CD4-positive, alpha-beta T cell treated with Interferon gamma for 1 hour (primary cell): Measurements from ENCODE around the gene AUTS2.
"Not testable (repeated sequence)": the region's sequence is repeated elsewhere in the genome, so short reads cannot be mapped to it uniquely, and the experiment has no call there.

Experiments
- DNase-seq: peaks from one replicate; pipeline ENCODE4 v3.0.0-alpha.2; 2020

Gene AUTS2

GRCh38 chr7:70344726-70345125 lies 746.5 kb downstream of the AUTS2 start:
- DNase-seq: no peak

- no peak for DNase-seq
These were observed 748.7 kb downstream of the AUTS2 start for GRCh38 chr7:70346844-70347462.

- DNase-seq: no peak
These were observed 749.4 kb downstream of the AUTS2 start for GRCh38 chr7:70347463-70348254.

- DNase-seq: no peak
These were observed 750.8 kb downstream of the AUTS2 start for GRCh38 chr7:70349031-70349430.

- DNase-seq: no peak
These were observed 751.5 kb downstream of the AUTS2 start for GRCh38 chr7:70349819-70350218.

- DNase-seq: no peak
These were observed 753.8 kb downstream of the AUTS2 start for GRCh38 chr7:70352088-70352487.

GRCh38 chr7:70352906-70353305 lies 754.6 kb downstream of the AUTS2 start:
- DNase-seq: no peak

- DNase-seq: no peak
These were observed 755.2 kb downstream of the AUTS2 start for GRCh38 chr7:70353330-70353945.

GRCh38 chr7:70353946-70354335 lies 755.7 kb downstream of the AUTS2 start:
- DNase-seq: no peak

GRCh38 chr7:70354409-70355169 lies 756.3 kb downstream of the AUTS2 start:
- no peak for DNase-seq

- no peak for DNase-seq
These were observed 757.1 kb downstream of the AUTS2 start for GRCh38 chr7:70355198-70356020.

- no peak for DNase-seq
These were observed 758.0 kb downstream of the AUTS2 start for GRCh38 chr7:70356085-70356786.

- DNase-seq: no peak
These were observed 758.6 kb downstream of the AUTS2 start for GRCh38 chr7:70356787-70357328.

GRCh38 chr7:70360557-70360956 lies 762.3 kb downstream of the AUTS2 start:
- DNase-seq: no peak

- no peak for DNase-seq
These were observed 763.5 kb downstream of the AUTS2 start for GRCh38 chr7:70361821-70362220.

GRCh38 chr7:70364393-70364792 lies 766.1 kb downstream of the AUTS2 start:
- DNase-seq: not testable (repeated sequence)

- DNase-seq: no peak
These were observed 773.4 kb downstream of the AUTS2 start for GRCh38 chr7:70371652-70372051.

GRCh38 chr7:70372768-70373515 lies 774.7 kb downstream of the AUTS2 start:
- no peak for DNase-seq

- DNase-seq: no peak
These were observed 776.7 kb downstream of the AUTS2 start for GRCh38 chr7:70374772-70375533.

GRCh38 chr7:70376561-70377031 lies 778.3 kb downstream of the AUTS2 start:
- no peak for DNase-seq
